Progenitor cell of endocrine pancreas (in vitro differentiated cells): ENCODE data around the gene CNPY1. TPM values are rescaled to one million over a fixed set of nuclear protein-coding genes. Genes with fewer than 3 reads are reported as not detected.

Source experiments
- DNase-seq: peaks from one replicate; pipeline ENCODE4 v3.0.0; 2021; ENCODE audit warnings: low spot score; ENCODE audit not compliant: unreplicated experiment
- H3K27ac Mint-ChIP-seq: 2 replicates; pipeline ENCODE4 v1.8.0; 2021; ENCODE audit warnings: mild to moderate bottlenecking, moderate library complexity, mixed read lengths
- H3K27me3 Mint-ChIP-seq: 2 replicates; pipeline ENCODE4 v1.8.0; 2021; ENCODE audit warnings: mixed read lengths
- H3K36me3 Mint-ChIP-seq: 2 replicates; pipeline ENCODE4 v1.8.0; 2022; ENCODE audit warnings: mixed read lengths; ENCODE audit not compliant: insufficient read depth
- H3K4me1 Mint-ChIP-seq: 2 replicates; pipeline ENCODE4 v1.8.0; 2021; ENCODE audit warnings: low read depth, mixed read lengths
- H3K4me3 Mint-ChIP-seq: 2 replicates; pipeline ENCODE4 v1.8.0; 2021; ENCODE audit warnings: low read depth, mild to moderate bottlenecking, moderate library complexity, mixed read lengths
- H3K9me3 Mint-ChIP-seq: 2 replicates; pipeline ENCODE4 v1.8.0; 2021; ENCODE audit warnings: low read depth, mixed read lengths
- CTCF ChIP-seq: fragments of 200-600 bp; sonication (generic); IDR thresholded peaks from one replicate; pipeline ENCODE4 v1.5.0; 2021; ENCODE audit warnings: antibody characterized with exemption, mild to moderate bottlenecking; ENCODE audit not compliant: unreplicated experiment
- total RNA-seq: library from RNA; stranded (reverse); gene quantifications from 2 replicates; pipeline ENCODE4 v1.2.1, GENCODE V29; 2021

The CNPY1 gene
- total RNA-seq, 1 donor from 2014 or later, result not detected

- no peak for TF ChIP-seq CTCF
- Mint-ChIP-seq H3K4me1 (no peaks in the 10 kb centered on the region), H3K9me3 (no peaks in the 10 kb centered on the region), H3K36me3 (no peaks in the 10 kb centered on the region), H3K4me3 (no peak overlapping the region), H3K27me3 (peaks cover 96% of the 10 kb centered on the region), H3K27ac (no peak overlapping the region)
- DNase-seq, result no peak
Measured at GRCh38 chr7:155515318-155515717, 31.0 kb downstream of the CNPY1 start.

- Mint-ChIP-seq H3K36me3 (no peaks in the 10 kb centered on the region), H3K27ac (no peak overlapping the region), H3K9me3 (no peaks in the 10 kb centered on the region), H3K4me1 (peaks cover 2% of the 10 kb centered on the region), H3K27me3 (peaks cover 96% of the 10 kb centered on the region), H3K4me3 (no peak overlapping the region)
- no peak for DNase-seq
- no peak for TF ChIP-seq CTCF
Measured at GRCh38 chr7:155514296-155514695, 32.1 kb downstream of the CNPY1 start.

GRCh38 chr7:155513543-155514285, 32.6 kb downstream of the CNPY1 start:
- Mint-ChIP-seq H3K27me3 (peaks cover 97% of the 10 kb centered on the region), H3K4me1 (peaks cover 3% of the 10 kb centered on the region), H3K4me3 (no peak overlapping the region), H3K9me3 (no peaks in the 10 kb centered on the region), H3K27ac (no peak overlapping the region), H3K36me3 (no peaks in the 10 kb centered on the region)
- no peak for DNase-seq
- TF ChIP-seq CTCF, result no peak

GRCh38 chr7:155512246-155512887, 34.0 kb downstream of the CNPY1 start:
- no peaks in the 10 kb centered on the region for H3K36me3 Mint-ChIP-seq
- H3K27me3 Mint-ChIP-seq, result peaks cover 97% of the 10 kb centered on the region
- no peak overlapping the region for H3K27ac Mint-ChIP-seq
- no peak for DNase-seq
- no peaks in the 10 kb centered on the region for H3K9me3 Mint-ChIP-seq
- no peak overlapping the region for H3K4me3 Mint-ChIP-seq
- H3K4me1 Mint-ChIP-seq, result peaks cover 3% of the 10 kb centered on the region
- TF ChIP-seq CTCF, result no peak

GRCh38 chr7:155511702-155511996, 34.7 kb downstream of the CNPY1 start:
- Mint-ChIP-seq H3K36me3 (no peaks in the 10 kb centered on the region), H3K27me3 (peaks cover 97% of the 10 kb centered on the region), H3K4me3 (no peak overlapping the region), H3K9me3 (no peaks in the 10 kb centered on the region), H3K4me1 (peaks cover 3% of the 10 kb centered on the region), H3K27ac (no peak overlapping the region)
- no peak for DNase-seq
- no peak for TF ChIP-seq CTCF
